ENCODE data around the gene STX11.
"Not testable (repeated sequence)": the region's sequence is repeated elsewhere in the genome, so short reads cannot be mapped to it uniquely, and the experiment has no call there.

STX11 gene

GRCh38 chr6:144179237-144179636 lies 28.9 kb downstream of the STX11 start:
- no peak for DNase-seq

- DNase-seq: no peak
Observed at GRCh38 chr6:144179828-144180227, 29.5 kb downstream of the STX11 start.

- not testable (repeated sequence) for DNase-seq
Observed at GRCh38 chr6:144180354-144180753, 30.0 kb downstream of the STX11 start.

GRCh38 chr6:144181639-144182038 lies 31.3 kb downstream of the STX11 start:
- DNase-seq: no peak

GRCh38 chr6:144184186-144184585 lies 33.9 kb downstream of the STX11 start:
- not testable (repeated sequence) for DNase-seq

GRCh38 chr6:144185133-144185836 lies 35.0 kb downstream of the STX11 start:
- no peak for DNase-seq

- no peak for DNase-seq
Observed at GRCh38 chr6:144186817-144187625, 36.7 kb downstream of the STX11 start.

- DNase-seq: no peak
Observed at GRCh38 chr6:144189351-144189750, 39.0 kb downstream of the STX11 start.

- no peak for DNase-seq
Observed at GRCh38 chr6:144190080-144190479, 39.8 kb downstream of the STX11 start.

- no peak for DNase-seq
Observed at GRCh38 chr6:144190593-144190992, 40.3 kb downstream of the STX11 start.

- no peak for DNase-seq
Observed at GRCh38 chr6:144193181-144193580, 42.9 kb downstream of the STX11 start.

GRCh38 chr6:144194293-144194810 lies 44.0 kb downstream of the STX11 start:
- DNase-seq: no peak

GRCh38 chr6:144195671-144196270 lies 45.5 kb downstream of the STX11 start:
- no peak for DNase-seq

- DNase-seq: no peak
Observed at GRCh38 chr6:144197919-144198318, 47.6 kb downstream of the STX11 start.

GRCh38 chr6:144202879-144203468 lies 52.7 kb downstream of the STX11 start:
- DNase-seq: no peak

- DNase-seq: no peak
Observed at GRCh38 chr6:144211160-144211559, 60.8 kb downstream of the STX11 start.

- DNase-seq: no peak
Observed at GRCh38 chr6:144213315-144213714, 63.0 kb downstream of the STX11 start.

- DNase-seq: no peak
Observed at GRCh38 chr6:144214029-144214428, 63.7 kb downstream of the STX11 start.

GRCh38 chr6:144214622-144215401 lies 64.5 kb downstream of the STX11 start:
- peak in 1 of 2 donors; percentile 3 for DNase-seq

- peak; percentile 15 to 20 for DNase-seq
Observed at GRCh38 chr6:144215402-144215931, 65.2 kb downstream of the STX11 start.

- peak; percentile 89 to 91 for DNase-seq
Observed at GRCh38 chr6:144215932-144216667, 65.8 kb downstream of the STX11 start.

Measured in activated CD4-positive, alpha-beta T cell treated with anti-CD3 and anti-CD28 coated beads for 4 hours (primary cell).